ENCODE data around the gene FOXO3.

Gene FOXO3

DNA sequence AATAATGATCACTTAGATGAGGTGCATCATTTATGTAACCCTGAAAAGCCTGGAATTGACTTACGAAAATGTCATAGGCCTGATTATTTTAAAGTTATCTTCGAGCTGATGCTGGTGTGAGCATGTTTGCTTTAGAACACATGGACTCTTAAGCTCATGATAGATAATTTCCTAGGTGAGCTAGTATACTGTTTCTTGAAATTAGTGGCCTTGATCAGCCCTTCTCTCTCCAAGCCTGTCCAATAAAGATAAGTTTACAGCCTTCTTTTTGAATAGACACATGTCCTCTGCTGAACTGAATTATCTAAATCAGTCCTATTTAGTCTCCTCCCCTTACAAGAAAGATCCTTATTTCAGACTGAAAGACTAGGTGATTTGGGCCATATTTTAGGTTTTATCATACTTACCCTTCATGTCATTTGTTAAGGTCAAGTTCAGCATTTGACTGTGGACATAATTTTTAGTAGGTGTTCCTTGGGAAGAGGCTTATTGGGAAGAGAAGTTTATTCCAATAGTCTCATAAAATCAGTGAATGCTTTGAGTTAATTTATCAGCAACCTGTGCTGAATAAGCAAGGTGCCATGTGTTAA is 15.3 kb downstream of the FOXO3 start:
- H3K27me3 ChIP-seq, result no peaks in the 10 kb centered on the region
- H4K20me1 ChIP-seq, result peaks cover 9 to 100% (median 76%) of the 10 kb centered on the region in 11 experiments; a peak in 17 of 22 replicates
- TF ChIP-seq Cebpa-rat (IDR thresholded peaks at IDR 0.05), result no peak
- H3K4me3 ChIP-seq, result 0 out of 20 replicates have a peak overlapping the region, but pooled peaks of 1 of the 10 experiments have one; percentile 1
- H3K4me1 ChIP-seq, result peaks cover 9 to 85% (median 21%) of the 10 kb centered on the region in 10 experiments
- peak overlapping the region in 1 of 11 experiments; percentile 5; a peak in 2 of 22 replicates for H3K9ac ChIP-seq
- peak overlapping the region in 3 of 11 experiments; percentile 0 to 44 (median 41); a peak in 3 of 22 replicates for H3K27ac ChIP-seq
- H3K4me2 ChIP-seq, result peak overlapping the region in 3 of 11 experiments; percentile 4 to 78 (median 73); a peak in 5 of 22 replicates
- H3K9me3 ChIP-seq (replicated peaks in 1 of 11), result no peaks in the 10 kb centered on the region; a peak in 1 of 22 replicates
- peaks cover 44 to 81% (median 53%) of the 10 kb centered on the region in 11 experiments for H3K36me3 ChIP-seq

DNA sequence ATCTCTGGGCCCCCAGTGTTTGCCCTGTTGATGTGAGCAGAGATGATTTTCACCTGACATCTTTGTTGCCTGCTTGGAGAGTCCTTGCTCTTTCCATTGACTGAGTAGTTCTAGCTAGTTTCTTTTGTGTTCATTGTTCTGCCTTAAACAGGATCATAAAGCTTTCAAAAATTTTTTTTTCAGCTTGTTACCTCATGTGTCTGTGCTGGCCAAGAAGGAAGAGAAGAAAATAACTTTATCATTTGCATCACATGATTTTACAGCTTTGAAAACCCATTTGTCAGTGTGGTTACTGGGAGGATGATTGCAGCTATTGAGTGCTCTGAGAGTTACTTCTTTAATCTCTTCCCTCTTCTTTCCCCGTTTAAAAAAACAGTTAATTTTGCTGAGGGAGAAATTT is 16.0 kb downstream of the FOXO3 start:
- Histone ChIP-seq H3K4me1 (peaks cover 16 to 85% (median 29%) of the 10 kb centered on the region in 10 experiments), H3K27ac (peak overlapping the region in 3 of 11 experiments; percentile 0 to 44 (median 41); a peak in 4 of 22 replicates), H3K27me3 (no peaks in the 10 kb centered on the region), H3K36me3 (peaks cover 37 to 74% (median 46%) of the 10 kb centered on the region in 11 experiments), H3K4me2 (peak overlapping the region in 4 of 11 experiments; percentile 4 to 78 (median 46); a peak in 5 of 22 replicates), H3K9ac (peak overlapping the region in 2 of 11 experiments; percentile 5 to 60; a peak in 3 of 22 replicates), H3K4me3 (0 out of 20 replicates have a peak overlapping the region, but pooled peaks of 1 of the 10 experiments have one; percentile 1), H4K20me1 (peaks cover 11 to 100% (median 75%) of the 10 kb centered on the region in 11 experiments; a peak in 17 of 22 replicates), H3K9me3 (replicated peaks in 1 of 11) (no peaks in the 10 kb centered on the region; a peak in 1 of 22 replicates)
- no peak for TF ChIP-seq Cebpa-rat (IDR thresholded peaks at IDR 0.05)

DNA sequence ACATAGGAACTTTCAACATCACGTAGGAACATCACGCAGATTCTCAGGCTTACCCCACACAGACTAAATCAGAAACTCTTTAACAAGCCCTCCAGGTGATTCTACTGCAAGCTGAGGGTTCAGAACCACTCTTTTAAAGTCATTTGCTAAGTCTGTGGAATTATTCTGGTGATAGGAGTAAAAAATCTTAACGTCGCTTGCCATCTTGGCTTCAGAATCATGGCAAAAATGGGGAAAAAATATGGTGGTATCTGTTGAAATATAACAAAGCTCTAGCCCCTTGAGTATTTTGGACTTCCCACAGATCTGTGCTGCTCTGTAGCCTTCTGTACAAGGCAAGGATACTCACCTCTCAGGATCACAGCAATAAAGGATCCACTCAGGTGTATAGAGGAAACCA is 17.4 kb downstream of the FOXO3 start:
- Histone ChIP-seq H3K27me3 (no peaks in the 10 kb centered on the region), H3K9ac (no peak overlapping the region), H4K20me1 (peaks cover 17 to 100% (median 84%) of the 10 kb centered on the region in 11 experiments; a peak in 17 of 22 replicates), H3K4me3 (no peak overlapping the region), H3K36me3 (peaks cover 27 to 72% (median 41%) of the 10 kb centered on the region in 11 experiments), H3K4me1 (peaks cover 23 to 99% (median 35%) of the 10 kb centered on the region in 10 experiments), H3K27ac (no peak overlapping the region), H3K4me2 (peak overlapping the region in 2 of 11 experiments; percentile 73 to 78; a peak in 4 of 22 replicates), H3K9me3 (replicated peaks in 1 of 11) (no peaks in the 10 kb centered on the region; a peak in 1 of 22 replicates)
- no peak for TF ChIP-seq Cebpa-rat (IDR thresholded peaks at IDR 0.05)

DNA sequence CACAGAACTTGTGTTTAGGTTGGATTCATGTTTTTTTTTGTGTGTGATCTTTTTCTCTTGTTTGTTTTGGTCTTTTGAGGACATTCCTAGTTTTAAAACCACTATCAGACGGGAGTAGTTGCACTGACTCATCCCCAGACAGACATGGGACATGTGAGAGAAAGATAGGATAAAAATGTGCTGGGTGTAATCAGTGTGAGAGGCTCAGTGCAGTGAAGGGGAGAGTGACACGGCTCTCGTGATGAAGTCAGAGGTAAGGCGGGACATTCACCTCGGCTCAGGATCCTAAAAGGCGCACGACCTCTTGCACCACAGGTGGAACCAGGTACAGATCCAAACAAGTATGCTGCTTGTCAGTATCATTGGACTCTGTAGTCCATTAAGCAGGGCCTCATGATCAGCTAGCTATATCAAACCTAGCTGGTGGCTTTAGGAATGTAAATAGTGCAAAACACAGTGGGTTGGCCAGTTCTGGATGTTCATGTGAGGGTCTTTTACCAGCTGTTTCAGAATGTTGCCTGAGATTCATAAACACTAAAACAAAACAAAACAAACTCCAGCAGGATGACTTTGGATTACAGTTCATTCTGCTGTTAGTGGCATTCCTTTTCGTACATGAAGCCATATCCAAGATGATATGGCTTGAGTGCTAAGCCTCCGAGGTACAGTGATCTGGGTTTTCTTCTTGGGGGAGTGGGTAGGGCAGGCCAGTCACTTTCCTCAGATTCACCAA is 18.0 kb downstream of the FOXO3 start:
- no peaks in the 10 kb centered on the region for H3K27me3 ChIP-seq
- TF ChIP-seq Cebpa-rat (IDR thresholded peaks at IDR 0.05), result no peak
- no peak overlapping the region for H3K4me3 ChIP-seq
- H3K27ac ChIP-seq, result peak overlapping the region in 1 of 11 experiments; percentile 80; a peak in 2 of 22 replicates
- peaks cover 26 to 70% (median 41%) of the 10 kb centered on the region in 11 experiments for H3K36me3 ChIP-seq
- H3K4me2 ChIP-seq, result peak overlapping the region in 4 of 11 experiments; percentile 68 to 78 (median 72); a peak in 7 of 22 replicates
- H3K4me1 ChIP-seq, result peaks cover 23 to 100% (median 35%) of the 10 kb centered on the region in 10 experiments
- H3K9me3 ChIP-seq (replicated peaks in 1 of 11), result no peaks in the 10 kb centered on the region; a peak in 1 of 22 replicates
- peaks cover 17 to 100% (median 87%) of the 10 kb centered on the region in 11 experiments; a peak in 17 of 22 replicates for H4K20me1 ChIP-seq
- H3K9ac ChIP-seq, result peak overlapping the region in 1 of 11 experiments; percentile 19; a peak in 1 of 22 replicates

DNA sequence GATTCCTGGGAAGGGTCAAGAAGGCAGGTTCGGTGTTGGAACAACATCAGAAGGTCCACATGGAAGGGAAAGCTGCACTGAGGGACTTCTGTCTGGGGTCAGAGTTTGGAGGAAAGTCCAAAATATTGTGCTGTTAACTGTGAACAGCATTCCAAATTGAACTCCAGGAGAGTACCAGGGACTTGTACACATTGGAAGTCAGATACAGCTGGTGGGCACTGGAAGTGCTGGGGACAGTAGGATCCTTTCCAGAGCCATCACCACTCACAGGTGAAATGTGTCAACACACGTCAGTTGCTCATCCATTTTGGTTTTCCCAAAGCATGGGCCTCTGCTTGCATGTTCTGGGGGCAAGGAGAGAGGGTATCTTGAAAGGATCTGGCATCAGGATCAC is 18.6 kb downstream of the FOXO3 start:
- H3K4me2 ChIP-seq, result peak overlapping the region in 4 of 11 experiments; percentile 68 to 78 (median 72); a peak in 7 of 22 replicates
- TF ChIP-seq Cebpa-rat (IDR thresholded peaks at IDR 0.05), result no peak
- H3K4me3 ChIP-seq, result no peak overlapping the region
- no peaks in the 10 kb centered on the region for H3K27me3 ChIP-seq
- H4K20me1 ChIP-seq, result peaks cover 14 to 100% (median 88%) of the 10 kb centered on the region in 11 experiments; a peak in 17 of 22 replicates
- peaks cover 23 to 100% (median 35%) of the 10 kb centered on the region in 10 experiments for H3K4me1 ChIP-seq
- H3K36me3 ChIP-seq, result peaks cover 27 to 70% (median 41%) of the 10 kb centered on the region in 11 experiments
- peak overlapping the region in 6 of 11 experiments; percentile 1 to 80 (median 20); a peak in 6 of 22 replicates for H3K27ac ChIP-seq
- peak overlapping the region in 1 of 11 experiments; percentile 19; a peak in 1 of 22 replicates for H3K9ac ChIP-seq
- no peaks in the 10 kb centered on the region; a peak in 1 of 22 replicates for H3K9me3 ChIP-seq (replicated peaks in 1 of 11)

DNA sequence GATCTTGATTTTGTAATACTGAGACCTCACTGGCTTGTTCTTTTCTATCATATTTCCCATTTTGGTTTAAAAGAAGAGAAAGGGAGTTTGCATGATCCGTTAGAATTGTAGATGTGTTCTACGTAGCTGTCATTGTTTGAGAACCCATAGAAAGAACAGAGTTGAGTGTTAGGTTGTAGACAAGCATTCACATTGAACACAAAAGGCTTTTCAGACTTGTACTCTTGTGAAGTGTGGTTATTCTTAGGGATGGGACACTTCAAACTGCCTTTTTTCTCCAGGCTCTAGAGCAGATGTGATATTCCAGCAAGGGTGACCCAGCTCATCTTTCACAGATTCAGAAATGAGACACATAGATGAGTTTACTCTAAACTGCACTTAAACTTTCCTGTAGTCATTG is 19.9 kb downstream of the FOXO3 start:
- Histone ChIP-seq H3K4me3 (no peak overlapping the region), H4K20me1 (peaks cover 13 to 100% (median 89%) of the 10 kb centered on the region in 11 experiments; a peak in 20 of 22 replicates), H3K4me2 (peak overlapping the region; percentile 49 to 89 (median 68)), H3K4me1 (peaks cover 26 to 97% (median 39%) of the 10 kb centered on the region in 10 experiments), H3K9ac (peak overlapping the region in 8 of 11 experiments; percentile 20 to 49 (median 35); a peak in 12 of 22 replicates), H3K36me3 (peaks cover 22 to 67% (median 39%) of the 10 kb centered on the region in 11 experiments), H3K27me3 (no peaks in the 10 kb centered on the region), H3K27ac (peak overlapping the region; percentile 10 to 83 (median 68); a peak in 19 of 22 replicates), H3K9me3 (replicated peaks in 1 of 11) (no peaks in the 10 kb centered on the region; a peak in 1 of 22 replicates)
- no peak for TF ChIP-seq Cebpa-rat (IDR thresholded peaks at IDR 0.05)

DNA sequence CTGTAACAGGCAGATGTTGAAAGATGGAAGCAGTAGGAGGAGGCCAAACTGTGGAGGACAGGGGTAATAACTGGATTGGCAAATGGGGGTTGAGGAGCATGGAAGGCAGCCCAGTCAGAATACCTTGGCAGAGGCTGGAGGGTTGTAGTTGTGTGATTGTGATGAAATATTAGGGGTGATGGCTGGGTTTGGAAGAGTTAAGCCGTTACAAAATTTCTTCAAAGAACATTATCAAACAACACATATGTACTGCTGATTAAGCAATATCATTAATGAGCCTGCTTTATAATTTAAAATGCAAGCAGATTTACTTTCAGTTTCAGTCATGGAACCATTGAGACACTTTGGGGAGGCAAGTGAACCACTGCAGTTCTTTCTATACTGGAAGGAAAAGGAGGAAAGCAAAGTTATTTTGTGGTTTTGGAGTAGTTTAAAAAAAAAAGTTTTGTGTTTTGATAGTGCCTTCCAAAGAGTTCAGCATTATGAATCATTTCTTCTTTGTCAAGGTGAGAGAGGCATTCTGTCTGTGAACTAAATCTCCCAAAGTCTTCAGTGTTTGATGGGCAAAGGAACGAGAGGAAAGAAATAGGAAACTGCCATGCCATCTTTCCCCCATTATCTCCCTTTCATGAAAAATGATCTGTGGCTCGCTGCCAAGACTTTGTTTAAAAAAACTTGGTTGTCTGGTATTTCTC is 20.7 kb downstream of the FOXO3 start:
- H3K4me1 ChIP-seq, result peaks cover 34 to 97% (median 44%) of the 10 kb centered on the region in 10 experiments
- H4K20me1 ChIP-seq, result peaks cover 20 to 100% (median 90%) of the 10 kb centered on the region in 11 experiments; a peak in 20 of 22 replicates
- peak overlapping the region; percentile 10 to 83 (median 68); a peak in 19 of 22 replicates for H3K27ac ChIP-seq
- H3K36me3 ChIP-seq, result peaks cover 22 to 67% (median 39%) of the 10 kb centered on the region in 11 experiments
- no peaks in the 10 kb centered on the region for H3K27me3 ChIP-seq
- TF ChIP-seq Cebpa-rat (IDR thresholded peaks at IDR 0.05), result peak in 9 of 11 experiments; percentile 17 to 94 (median 58); a peak in 13 of 22 replicates
- no peak overlapping the region; a peak in 1 of 20 replicates for H3K4me3 ChIP-seq
- peak overlapping the region; percentile 49 to 89 (median 68) for H3K4me2 ChIP-seq
- H3K9me3 ChIP-seq (replicated peaks in 1 of 11), result no peaks in the 10 kb centered on the region; a peak in 1 of 22 replicates
- H3K9ac ChIP-seq, result peak overlapping the region in 8 of 11 experiments; percentile 20 to 49 (median 35); a peak in 12 of 22 replicates

Measured in BLaER1 treated with 17β-estradiol and CSF1 and Interleukin-3, amounts not matched to agents 10 nM and 100 nM (cell line).